ENCODE results near the gene KCNJ18.
"Not testable (repeated sequence)": the region's sequence is repeated elsewhere in the genome, so short reads cannot be mapped to it uniquely, and the experiment has no call there.

Gene KCNJ18

DNA sequence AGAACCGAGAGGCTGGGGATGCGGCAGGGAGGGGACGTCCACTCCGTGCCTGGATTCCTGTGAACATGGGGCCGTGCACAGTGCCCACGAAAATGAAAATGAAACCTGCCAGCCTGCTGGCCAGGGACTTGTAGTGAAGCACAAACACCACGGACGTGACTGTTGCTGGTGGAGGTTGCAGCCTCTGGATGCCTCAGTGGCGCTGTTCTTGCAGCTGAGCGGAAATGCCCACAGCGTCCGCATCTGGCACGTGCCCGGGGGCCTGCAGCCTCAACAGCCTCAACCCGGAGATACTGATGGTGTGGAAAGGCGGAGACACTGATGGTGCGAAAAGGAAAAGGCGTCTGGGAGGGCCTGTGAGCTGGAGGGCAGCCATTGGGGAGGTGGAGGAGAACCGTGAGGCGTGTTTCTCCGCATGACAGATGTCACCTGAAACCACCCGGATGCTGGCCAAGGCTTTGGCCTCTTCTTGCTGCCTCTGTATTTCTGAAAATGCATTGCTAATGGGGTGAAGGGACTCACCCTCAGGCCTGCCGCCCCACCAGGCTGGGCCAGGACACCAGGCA is 44.8 kb downstream of the KCNJ18 start:
- not testable (repeated sequence) for DNase-seq

DNA sequence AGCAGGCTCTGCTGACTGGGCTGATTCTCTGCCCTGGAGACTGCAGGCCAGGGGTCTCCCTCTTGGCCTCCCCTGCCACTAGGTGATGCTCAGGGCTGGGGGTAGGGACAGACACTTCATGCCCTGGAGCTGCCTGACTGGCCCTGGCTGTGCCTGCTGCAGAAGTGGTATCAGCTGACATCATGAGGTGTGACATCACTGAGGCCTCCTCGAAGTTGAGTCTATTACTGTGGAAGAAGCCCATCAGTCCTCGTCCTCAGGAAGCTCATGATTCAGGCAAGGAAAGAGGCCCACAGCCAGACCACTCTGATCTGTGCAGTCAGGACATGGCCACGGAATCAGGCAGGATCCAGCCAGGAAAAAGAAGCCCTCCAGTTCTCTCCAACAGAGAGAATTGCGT is 45.9 kb downstream of the KCNJ18 start:
- DNase-seq = not testable (repeated sequence)

DNA sequence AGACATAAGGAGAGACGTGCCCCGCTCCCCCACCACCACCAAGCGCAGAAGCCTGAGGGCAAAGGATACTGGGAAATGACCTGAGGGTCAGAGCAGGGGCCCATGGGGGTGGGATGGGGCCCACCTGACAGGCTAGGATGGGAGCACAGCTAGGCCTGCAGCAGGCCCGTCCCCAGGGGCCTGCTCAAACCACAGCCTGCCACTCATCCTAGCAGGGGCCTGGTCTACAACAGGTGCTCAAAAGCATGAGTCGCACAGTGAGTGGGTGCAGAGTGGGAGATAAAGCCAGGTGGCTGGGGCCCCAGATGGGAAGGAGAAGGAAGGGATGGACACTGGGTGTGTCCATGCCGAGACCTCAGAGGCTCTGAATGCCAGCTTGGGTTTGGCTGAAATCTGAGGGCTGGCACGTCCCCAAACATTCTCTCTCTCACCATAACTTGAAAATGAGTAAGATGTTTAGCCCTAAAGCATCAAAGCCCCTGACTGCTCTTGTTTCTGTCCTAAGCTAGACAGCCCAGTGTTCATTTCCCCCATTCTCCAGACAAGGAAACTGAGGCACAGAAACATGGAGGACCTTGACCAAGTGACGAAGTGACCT is 46.7 kb downstream of the KCNJ18 start:
- not testable (repeated sequence) for DNase-seq

DNA sequence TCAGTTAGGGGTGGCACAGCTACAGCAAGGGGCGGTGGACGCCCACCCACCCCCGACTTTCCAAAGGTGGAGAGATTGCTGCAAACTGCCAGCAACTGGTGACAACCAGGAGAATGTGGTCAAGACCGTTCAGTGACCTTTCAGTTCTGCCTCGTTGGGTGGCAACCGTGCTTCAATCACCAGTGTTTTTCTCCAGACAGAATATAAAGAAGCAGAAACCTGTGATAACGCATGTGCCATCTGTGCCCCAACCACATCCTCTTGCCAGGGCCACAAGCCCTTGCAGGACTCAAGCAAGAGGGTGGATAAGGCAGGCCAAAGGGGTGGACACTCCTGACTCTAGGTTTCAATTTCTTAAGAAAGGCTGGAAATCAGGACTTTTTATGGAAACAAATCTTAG is 47.2 kb downstream of the KCNJ18 start:
- DNase-seq = not testable (repeated sequence)

DNA sequence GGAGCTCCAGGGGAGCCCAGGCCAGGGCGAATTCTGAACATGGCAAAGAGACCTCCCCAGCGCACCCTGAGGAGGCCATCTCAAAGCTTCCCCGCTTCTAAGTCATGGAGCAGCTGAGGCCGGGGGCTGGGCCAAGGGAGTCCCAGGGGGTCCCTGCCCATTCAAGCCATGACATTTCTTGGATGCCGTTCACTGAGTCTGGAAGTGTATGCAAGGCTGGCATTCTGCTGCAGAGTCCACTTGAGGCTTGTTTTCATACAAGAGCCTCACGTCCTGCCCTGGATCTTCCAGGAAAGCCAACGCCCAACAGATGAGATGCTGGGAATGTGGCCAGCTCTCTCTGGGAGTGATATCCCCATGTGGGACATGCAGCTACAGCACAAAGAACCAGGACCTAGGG is 48.5 kb downstream of the KCNJ18 start:
- DNase-seq = not testable (repeated sequence)

DNA sequence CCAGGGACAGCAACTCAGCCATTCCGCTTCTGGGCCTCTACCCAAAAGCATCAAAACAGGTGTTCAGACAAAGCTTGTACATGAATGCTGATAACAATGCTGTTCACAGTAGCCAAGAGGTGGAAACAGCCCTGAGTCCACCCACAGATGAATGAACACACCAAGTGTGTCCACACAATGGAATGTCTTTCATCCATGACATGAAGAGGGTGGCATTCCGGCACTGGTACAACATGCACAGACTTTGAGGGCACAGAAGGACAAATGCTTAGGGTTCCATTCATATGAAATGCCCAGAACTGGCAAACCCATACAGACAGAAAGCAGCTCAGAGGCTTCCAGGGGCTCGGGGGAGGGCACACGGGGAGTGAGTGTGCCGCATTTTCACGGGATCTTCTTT is 49.2 kb downstream of the KCNJ18 start:
- DNase-seq = not testable (repeated sequence)

DNA sequence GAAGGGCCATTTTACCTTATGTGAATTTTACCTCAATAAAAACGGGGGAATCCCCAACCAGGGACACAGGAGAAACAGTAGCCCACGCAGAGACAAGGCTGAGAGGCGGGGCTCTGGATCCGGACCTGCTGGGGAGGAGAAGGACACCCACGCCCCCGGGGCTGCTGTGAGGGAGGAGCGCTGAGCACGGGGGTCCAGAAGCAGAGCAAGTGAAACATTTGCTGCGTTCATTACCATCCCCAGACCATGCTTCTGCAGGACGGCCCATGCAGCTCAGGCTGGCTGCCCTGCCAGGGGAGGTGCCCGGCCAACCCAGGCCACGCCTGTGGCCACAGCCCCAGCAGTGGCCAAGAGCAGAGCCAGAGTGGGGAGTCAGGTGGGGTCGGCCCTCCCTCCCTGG is 50.0 kb downstream of the KCNJ18 start:
- DNase-seq = no peak

DNA sequence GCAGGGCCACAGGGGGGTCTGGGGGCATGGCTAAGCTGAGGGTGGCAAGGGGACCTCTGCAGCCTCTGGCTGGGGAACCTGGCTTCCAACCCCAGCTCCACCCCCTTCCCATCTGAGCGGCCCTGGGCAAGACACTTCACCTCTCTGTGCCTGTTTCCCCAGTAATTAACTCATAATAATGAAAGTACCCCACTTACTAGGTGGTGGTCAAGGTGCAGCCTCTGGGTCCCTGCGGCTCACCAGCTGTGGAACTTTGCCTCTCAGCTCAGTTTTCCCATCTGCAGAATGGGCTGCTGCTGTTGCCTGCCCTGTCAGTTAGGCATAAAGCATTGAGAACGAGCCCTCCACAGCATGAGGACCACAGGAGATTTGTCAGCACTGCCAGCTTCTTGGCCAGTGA is 51.8 kb downstream of the KCNJ18 start:
- DNase-seq = not testable (repeated sequence)

DNA sequence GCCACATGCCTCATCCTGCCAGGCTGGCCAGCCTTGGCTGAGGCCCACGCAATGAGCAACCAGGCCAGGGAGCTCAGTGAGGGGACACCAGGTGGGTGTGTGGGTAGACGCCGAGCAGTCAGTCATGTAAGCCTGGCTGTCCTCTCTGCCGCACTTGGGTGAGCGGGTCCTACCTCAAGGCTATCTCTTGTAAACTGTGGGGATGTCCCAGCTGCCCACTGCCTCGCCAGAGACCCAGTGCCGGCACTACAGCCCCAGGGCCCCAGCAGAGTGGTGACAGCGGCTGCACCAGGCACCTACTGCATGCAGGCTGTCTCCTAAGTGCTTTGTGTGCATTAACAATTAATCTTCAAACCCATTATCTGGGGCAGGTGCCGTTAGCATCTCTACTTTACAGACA is 52.3 kb downstream of the KCNJ18 start:
- not testable (repeated sequence) for DNase-seq

DNA sequence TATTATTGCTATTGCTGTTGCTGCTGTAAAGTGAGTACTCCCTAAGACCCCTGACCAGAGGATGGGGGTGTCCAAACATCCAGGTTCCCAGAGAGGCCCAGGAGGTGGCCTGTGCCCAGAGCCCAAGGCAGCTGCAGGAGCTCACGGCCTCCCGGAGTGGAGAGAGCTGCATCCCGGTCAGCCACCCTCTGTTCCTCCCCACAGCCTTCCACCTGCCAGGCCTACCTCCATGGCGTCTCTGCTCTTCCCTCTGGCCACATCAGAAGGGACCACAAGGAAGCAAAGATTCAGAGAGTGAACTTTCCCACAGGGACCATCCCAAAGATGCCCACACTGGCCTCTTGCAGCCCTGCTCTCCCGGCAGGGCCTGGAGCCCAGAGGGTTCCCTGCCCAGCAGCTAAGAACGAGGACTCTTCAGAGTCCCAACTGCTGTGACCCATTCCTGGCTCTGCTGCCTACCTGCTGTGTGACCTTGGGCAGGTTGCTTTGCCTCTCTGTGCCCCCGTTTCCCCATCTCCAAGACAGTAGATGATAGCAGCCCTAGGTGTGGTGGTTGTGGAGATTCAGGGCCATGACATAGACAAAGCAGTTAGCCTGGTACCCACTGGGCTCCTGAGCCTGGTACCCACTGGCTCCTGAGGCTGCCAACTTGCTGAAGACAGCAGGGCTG is 53.2 kb downstream of the KCNJ18 start:
- DNase-seq = not testable (repeated sequence)

DNA sequence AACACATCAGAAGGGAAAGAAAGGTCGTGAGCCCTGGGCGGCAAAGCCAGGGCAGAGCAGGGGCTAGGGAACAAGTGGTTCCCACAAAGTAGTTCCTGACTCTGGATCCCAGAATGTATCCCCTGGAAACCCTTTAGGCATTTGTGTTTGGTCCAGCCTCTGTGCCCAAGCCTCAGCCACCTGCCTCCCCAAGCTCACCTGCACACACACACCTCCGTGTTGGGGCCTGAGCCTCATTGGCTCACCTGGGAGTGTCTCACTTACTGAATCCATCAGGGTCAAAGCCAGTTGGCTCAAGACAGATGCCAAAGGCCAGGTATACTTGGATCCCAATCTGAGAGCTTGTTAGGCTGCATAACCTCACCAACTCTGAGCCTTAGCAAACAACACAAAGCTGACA is 54.1 kb downstream of the KCNJ18 start:
- not testable (repeated sequence) for DNase-seq

DNA sequence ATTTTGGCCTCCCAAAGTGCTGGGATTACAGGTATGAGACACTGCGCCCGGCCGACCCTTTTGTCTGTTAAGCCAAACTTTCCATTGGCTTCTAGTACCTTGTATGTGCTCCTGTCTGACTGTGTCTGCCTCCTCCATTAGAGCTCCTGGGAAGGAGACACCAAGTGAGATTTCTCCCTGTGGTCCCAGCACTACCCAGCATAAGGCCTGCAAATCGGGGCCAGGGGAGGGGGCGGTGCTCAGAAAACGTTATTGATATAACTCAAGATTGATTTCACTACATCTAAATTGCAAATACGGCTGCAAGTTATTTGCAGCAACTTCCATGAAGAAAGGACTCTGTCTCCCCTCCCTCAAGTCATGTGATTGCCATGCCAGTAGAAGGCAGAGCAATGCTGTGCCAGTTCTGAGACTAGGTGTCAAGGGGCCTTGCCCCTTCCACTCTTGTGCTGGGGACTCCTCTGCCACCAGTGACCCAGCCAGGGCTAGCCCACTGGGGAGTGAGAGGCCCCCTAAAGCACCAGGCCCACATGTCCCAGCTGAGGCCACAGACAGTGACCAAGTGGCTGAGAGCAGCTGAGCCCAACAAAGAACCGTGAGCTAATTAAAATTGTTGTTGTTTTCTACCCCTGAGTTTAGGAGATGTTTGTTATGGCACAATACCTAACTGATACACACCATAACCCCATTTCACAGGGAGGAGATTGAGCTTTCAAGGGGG is 55.0 kb downstream of the KCNJ18 start:
- not testable (repeated sequence) for DNase-seq

DNA sequence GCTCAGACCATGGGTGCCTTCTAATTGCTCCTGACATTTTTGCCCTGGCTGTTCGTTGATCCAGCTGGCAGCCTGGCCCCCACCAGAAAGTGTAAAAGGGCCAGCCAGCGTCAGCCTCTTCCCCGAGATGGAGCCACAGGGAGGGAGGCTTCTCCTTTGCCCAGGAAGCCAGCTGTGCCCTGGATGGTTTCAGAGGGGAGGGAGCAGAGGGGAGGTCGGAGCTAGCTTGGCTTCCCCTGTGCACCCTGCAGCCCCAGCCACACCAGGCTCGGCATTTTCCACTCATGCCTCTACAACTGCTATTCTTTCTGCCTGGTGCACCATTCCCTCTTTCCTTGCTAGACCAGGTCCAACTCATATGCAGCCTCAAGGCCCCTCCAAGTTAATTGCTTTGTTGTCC is 56.4 kb downstream of the KCNJ18 start:
- peak; percentile 28 for DNase-seq

DNA sequence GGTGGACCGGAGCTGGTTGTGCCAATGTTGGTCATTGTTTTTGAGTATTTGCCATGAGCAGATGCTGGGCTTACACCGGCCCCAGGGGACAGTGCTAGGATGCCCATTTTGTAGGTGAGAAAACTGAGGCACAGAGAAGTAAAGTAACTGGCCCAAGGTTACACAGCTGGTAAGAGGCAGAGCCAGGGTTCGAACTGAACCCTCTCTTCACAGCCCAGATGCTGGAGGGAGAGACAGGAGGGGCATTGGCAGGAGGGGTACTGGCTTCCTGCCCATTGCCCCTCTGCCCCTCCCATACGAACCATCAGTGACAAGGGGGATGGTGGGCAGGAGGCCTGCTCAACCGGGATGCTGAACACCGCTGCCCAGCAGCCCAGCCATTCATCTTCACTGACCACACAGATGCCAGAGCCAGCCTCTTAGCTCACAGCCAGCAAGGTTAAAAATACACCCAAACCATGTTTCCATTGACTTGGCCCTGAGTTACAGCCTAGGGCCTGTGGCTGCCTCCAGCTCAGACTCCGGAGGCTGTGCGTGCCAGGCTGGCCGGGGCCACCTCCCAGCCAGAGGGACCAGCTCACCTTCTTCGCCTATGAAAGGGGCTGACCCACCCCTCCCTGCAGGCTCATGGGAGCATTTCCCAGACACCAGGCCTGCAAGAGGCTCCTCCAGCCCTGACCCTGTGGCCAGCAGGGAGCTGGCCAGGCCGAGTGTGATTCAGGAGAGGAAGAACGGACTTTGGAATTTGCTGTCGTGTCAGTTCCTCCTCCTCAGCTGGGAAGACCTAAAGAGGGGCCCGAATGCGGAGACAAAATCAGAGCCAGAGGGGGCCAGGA is 57.6 kb downstream of the KCNJ18 start:
- DNase-seq = not testable (repeated sequence)

DNA sequence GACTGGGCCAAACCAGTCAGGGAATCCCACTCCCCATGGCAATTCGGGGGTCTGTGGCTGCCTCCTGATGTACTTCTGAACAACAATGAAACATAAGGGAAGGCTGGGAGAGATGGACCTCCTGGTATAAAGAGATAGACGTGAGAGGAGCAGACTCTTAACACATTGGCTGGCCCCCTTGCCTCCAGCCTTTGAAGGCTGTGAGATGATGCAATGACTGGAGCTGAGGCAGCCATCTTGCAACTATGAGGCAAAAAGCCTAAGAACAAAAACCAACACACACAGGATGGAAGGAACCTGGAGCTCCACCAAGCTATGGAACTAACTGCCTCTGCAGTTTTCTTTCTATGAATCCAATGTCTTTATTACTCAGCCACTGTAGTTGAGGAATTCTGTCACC is 58.8 kb downstream of the KCNJ18 start:
- not testable (repeated sequence) for DNase-seq

Measured in retina (tissue), 1 donor.